OCI-LY3 (cell line): ENCODE results near the gene MESP1.

Source experiments
- CTCF ChIP-seq: fragments of 200-600, 300-600 bp; sonication (generic); IDR thresholded peaks from 2 replicates; pipeline ENCODE4 v1.5.1; 2014; ENCODE audit warnings: antibody characterized with exemption, low read length, low read depth
- EZH2phosphoT487 ChIP-seq: fragments of 200-600 bp; shearing (Covaris generic); IDR thresholded peaks from 2 replicates; pipeline ENCODE4 v1.6.1; 2018; ENCODE audit warnings: antibody characterized with exemption, mixed run types, low read depth

- TF ChIP-seq CTCF, result no peak
- no peak for TF ChIP-seq EZH2phosphoT487
Observed at GRCh38 chr15:89759835-89760234, 8.8 kb upstream of the MESP1 start.
